Thyroid gland (tissue), 4 donors: ENCODE data around the gene FKBP3.

ENCODE experiments used
- CTCF ChIP-seq, 6 experiments: fragments of 200-600 bp in 3 of 6; fragments of 450-650 bp in 3 of 6; sonication (generic) in 3 of 6; IDR thresholded peaks; one replicate each; pipeline ENCODE4 v1.5.1; 2016 to 2019; ENCODE audit warnings: antibody characterized with exemption in 6 of 6, mild to moderate bottlenecking in 2 of 6, inconsistent platforms in 1 of 6, moderate library complexity in 1 of 6
- POLR2A ChIP-seq, 2 donors: fragments of 450-650 bp; IDR thresholded peaks; one replicate each; pipeline ENCODE4 v1.6.1; 2017; ENCODE audit warnings: antibody characterized with exemption in 2 of 2, mild to moderate bottlenecking in 2 of 2, moderate library complexity in 1 of 2

GRCh38 chr14:45156067-45156466 lies 21.8 kb upstream of the FKBP3 start:
- TF ChIP-seq CTCF (IDR thresholded peaks at IDR 0.05) (no peak), POLR2A (IDR thresholded peaks at IDR 0.05) (no peak)
